H1 (cell line): ENCODE results near the gene MIF. TPM values are rescaled to one million over a fixed set of nuclear protein-coding genes. Genes with fewer than 3 reads are reported as not detected.

Experiments used
- CTCF ChIA-PET: fragments of 300-600 bp; sonication (Branson Sonifier 250); formaldehyde crosslinking; loops from one replicate; lab custom pipeline; 2021; ENCODE audit not compliant: partially characterized antibody; lab: Charles Lee
- POLR2A ChIA-PET: fragments of 300-600 bp; sonication (Branson Sonifier 250); formaldehyde crosslinking; loops from one replicate; lab custom pipeline; 2021; ENCODE audit warnings: inconsistent platforms; ENCODE audit not compliant: partially characterized antibody; lab: Charles Lee
- DNase-seq, 2 experiments: peaks; one replicate each; pipeline versions ENCODE4 v3.0.0 to v3.0.0-alpha.2; 2010 to 2022; ENCODE audit warnings: low spot score in 2 of 2, low read depth in 1 of 2, mixed read lengths in 1 of 2
- FAIRE-seq: peaks from 2 replicates; lab custom pipeline; 2011; peaks lifted over from hg19 to GRCh38; lab: Jason Lieb, UNC
- H2AFZ ChIP-seq: 2 replicates; pipeline ENCODE4 v1.8.1; 2012; ENCODE audit warnings: low read length, inconsistent platforms
- H2AK5ac ChIP-seq: 2 replicates; pipeline ENCODE4 v1.6.1; 2013; ENCODE audit warnings: low read depth, low read length
- H2BK120ac ChIP-seq: replicated peaks from 2 replicates; pipeline ENCODE3; 2013; ENCODE audit warnings: low read depth, low read length, inconsistent platforms
- H2BK12ac ChIP-seq: 2 replicates; pipeline ENCODE4 v1.6.1; 2013; ENCODE audit warnings: low read depth, low read length
- H2BK15ac ChIP-seq: 2 replicates; pipeline ENCODE4 v1.6.1; 2013; ENCODE audit warnings: low read length
- H2BK20ac ChIP-seq: 2 replicates; pipeline ENCODE4 v1.6.1; 2013; ENCODE audit warnings: low read length
- H2BK5ac ChIP-seq: 2 replicates; pipeline ENCODE4 v1.6.1; 2013; ENCODE audit warnings: low read depth, low read length
- H3K14ac ChIP-seq: 2 replicates; pipeline ENCODE4 v1.6.1; 2013; ENCODE audit warnings: inconsistent platforms; ENCODE audit not compliant: insufficient read length
- H3K18ac ChIP-seq: 2 replicates; pipeline ENCODE4 v1.6.1; 2013; ENCODE audit warnings: low read length; ENCODE audit errors: extremely low read depth
- H3K23ac ChIP-seq: 2 replicates; pipeline ENCODE4 v1.6.1; 2013; ENCODE audit warnings: inconsistent platforms; ENCODE audit not compliant: insufficient read length
- H3K23me2 ChIP-seq: 2 replicates; pipeline ENCODE4 v1.6.1; 2013; ENCODE audit warnings: low read depth, low read length
- H3K27ac ChIP-seq: 2 replicates; pipeline ENCODE4 v1.6.1; 2011; ENCODE audit warnings: low read depth, low read length, inconsistent platforms
- H3K27me3 ChIP-seq, 4 experiments: replicated peaks in 1 of 4; 1 replicate in 1 of 4; 2 replicates in 3 of 4; pipeline versions ENCODE4 v1.6.1 to v1.8.1; 2011 to 2013; ENCODE audit warnings: low read length in 3 of 4, mild to moderate bottlenecking in 3 of 4, inconsistent platforms in 2 of 4, mixed read lengths in 2 of 4, moderate library complexity in 1 of 4; ENCODE audit not compliant: control insufficient read depth in 3 of 4, insufficient read depth in 3 of 4; ENCODE audit errors: extremely low read depth in 1 of 4
- H3K36me3 ChIP-seq, 4 experiments: 2 replicates each; pipeline versions ENCODE4 v1.6.1 to v1.8.1; 2011 to 2013; ENCODE audit warnings: mild to moderate bottlenecking in 4 of 4, low read length in 3 of 4, moderate library complexity in 2 of 4, control low read depth in 1 of 4, inconsistent platforms in 1 of 4; ENCODE audit not compliant: insufficient read depth in 4 of 4, control insufficient read depth in 2 of 4
- H3K4ac ChIP-seq: replicated peaks from 2 replicates; pipeline ENCODE3; 2013; ENCODE audit warnings: low read length, low read depth, mixed read lengths, inconsistent platforms; ENCODE audit not compliant: insufficient read length
- H3K4me1 ChIP-seq, 4 experiments: replicated peaks in 1 of 4; 1 replicate in 1 of 4; 2 replicates in 3 of 4; pipeline versions ENCODE4 v1.6.1 to v1.8.1; 2011 to 2013; ENCODE audit warnings: low read length in 3 of 4, inconsistent platforms in 2 of 4, mixed read lengths in 1 of 4; ENCODE audit not compliant: insufficient read depth in 4 of 4, control insufficient read depth in 3 of 4
- H3K4me2 ChIP-seq, 2 experiments: 2 replicates each; pipeline versions ENCODE4 v1.6.1 to v1.8.1; 2011 to 2013; ENCODE audit warnings: low read depth in 2 of 2, low read length in 2 of 2, control low read depth in 1 of 2, inconsistent platforms in 1 of 2, mild to moderate bottlenecking in 1 of 2; ENCODE audit not compliant: insufficient read depth in 1 of 2
- H3K4me3 ChIP-seq, 4 experiments: fragments of 200-600, 300-600 bp in 1 of 4; sonication (generic), shearing (Covaris generic), sonication (Bioruptor Twin) in 1 of 4; 2 replicates each; pipeline versions ENCODE4 v1.5.1 to v1.8.1; 2011 to 2016; ENCODE audit warnings: low read length in 4 of 4, low read depth in 3 of 4, control low read depth in 2 of 4, inconsistent platforms in 2 of 4, mild to moderate bottlenecking in 2 of 4, mixed read lengths in 1 of 4, moderate library complexity in 1 of 4; ENCODE audit not compliant: insufficient read depth in 2 of 4; ENCODE audit errors: extremely low read depth in 1 of 4
- H3K56ac ChIP-seq: replicated peaks from 2 replicates; pipeline ENCODE3; 2013; ENCODE audit warnings: low read depth, mild to moderate bottlenecking, mixed read lengths, low read length, inconsistent platforms; ENCODE audit not compliant: insufficient read length
- H3K79me1 ChIP-seq: 2 replicates; pipeline ENCODE4 v1.6.1; 2013; ENCODE audit warnings: low read depth, low read length, control low read depth
- H3K79me2 ChIP-seq, 2 experiments: 2 replicates each; pipeline versions ENCODE4 v1.6.1 to v1.8.1; 2012 to 2013; ENCODE audit warnings: low read length in 2 of 2, mild to moderate bottlenecking in 2 of 2, inconsistent platforms in 1 of 2; ENCODE audit not compliant: insufficient read depth in 2 of 2, control insufficient read depth in 1 of 2
- H3K9ac ChIP-seq, 4 experiments: replicated peaks in 1 of 4; 1 replicate in 1 of 4; 2 replicates in 3 of 4; pipeline versions ENCODE4 v1.6.1 to v1.8.1; 2011 to 2013; ENCODE audit warnings: low read depth in 3 of 4, low read length in 3 of 4, control low read depth in 2 of 4, mild to moderate bottlenecking in 2 of 4, moderate library complexity in 2 of 4, inconsistent platforms in 1 of 4; ENCODE audit errors: extremely low read depth in 1 of 4
- H3K9me3 ChIP-seq, 2 experiments: 2 replicates each; pipeline versions ENCODE4 v1.6.1 to v1.8.1; 2012 to 2013; ENCODE audit warnings: mild to moderate bottlenecking in 2 of 2, moderate library complexity in 2 of 2, control low read depth in 1 of 2, inconsistent platforms in 1 of 2, low read depth in 1 of 2, low read length in 1 of 2, mixed read lengths in 1 of 2; ENCODE audit not compliant: insufficient read depth in 2 of 2
- H4K20me1 ChIP-seq, 2 experiments: replicated peaks in 1 of 2; 2 replicates each; pipeline versions ENCODE3 to v1.8.1; 2011 to 2013; ENCODE audit warnings: inconsistent platforms in 2 of 2, low read length in 2 of 2, mild to moderate bottlenecking in 1 of 2; ENCODE audit not compliant: insufficient read depth in 2 of 2, control insufficient read depth in 1 of 2
- H4K5ac ChIP-seq: 2 replicates; pipeline ENCODE4 v1.6.1; 2013; ENCODE audit warnings: low read length, low read depth, mixed read lengths, inconsistent platforms; ENCODE audit not compliant: insufficient read length
- H4K8ac ChIP-seq: 2 replicates; pipeline ENCODE4 v1.8.0; 2013; ENCODE audit warnings: mild to moderate bottlenecking, moderate library complexity, low read length, inconsistent platforms; ENCODE audit not compliant: insufficient read depth; ENCODE audit errors: extremely low read depth
- H4K91ac ChIP-seq: replicated peaks from 2 replicates; pipeline ENCODE3; 2013; ENCODE audit warnings: low read length, mixed read lengths, inconsistent platforms; ENCODE audit not compliant: insufficient read length
- EZH2 ChIP-seq: fragments of 200-600 bp; sonication (generic); IDR thresholded peaks from 2 replicates; pipeline ENCODE4 v1.7.1; 2012; ENCODE audit warnings: low read depth, mild to moderate bottlenecking, moderate library complexity, low read length, inconsistent platforms; ENCODE audit not compliant: severe bottlenecking
- JUN ChIP-seq: IDR thresholded peaks from 2 replicates; pipeline ENCODE4 v1.6.1; 2011; ENCODE audit warnings: low read depth, mild to moderate bottlenecking, improper control_type of control experiment, low read length
- POU5F1 ChIP-seq: IDR thresholded peaks from 2 replicates; pipeline ENCODE4 v1.6.1; 2011; ENCODE audit warnings: low read depth, mild to moderate bottlenecking, low read length, moderate library complexity
- WGBS, 2 experiments: shearing (Covaris generic) in 1 of 2; methylation state at CpG; one replicate each; pipeline versions ENCODE4 v1.1.6 to v1.1.7; 2013 to 2015; ENCODE audit warnings: low lambda C conversion rate in 2 of 2, mixed read lengths in 2 of 2, inconsistent platforms in 1 of 2, low coverage in 1 of 2, missing lambda C conversion rate in 1 of 2; ENCODE audit not compliant: insufficient replicate concordance in 2 of 2, insufficient coverage in 1 of 2, insufficient read length in 1 of 2; ENCODE audit errors: extremely low coverage in 1 of 2, missing lambda C conversion rate in 1 of 2; 5-methylcytosine and 5-hydroxymethylcytosine counted together
- polyA plus RNA-seq, 7 experiments: library from polyadenylated mRNA; depleted of rRNA in 3 of 7; stranded (reverse) in 5 of 7; unstranded in 2 of 7; fragments of >200 nt in 5 of 7; fragments of 200-250 nt in 2 of 7; gene quantifications; 1 replicate in 5 of 7; 2 replicates in 1 of 7; 4 replicates in 1 of 7; pipeline versions ENCODE4 v1.2.1 to v1.2.3, GENCODE V29; 2011 to 2013; ENCODE audit warnings: missing spikeins in 2 of 7, mixed read lengths in 2 of 7
- total RNA-seq: library from RNA; stranded (reverse); fragmentation: NEBNext Ultra II Directional; extraction: Animal tissue kit (Norgen Biotek cat#: 25700); gene quantifications from 2 replicates; pipeline ENCODE4 v1.2.1, GENCODE V29; 2021

The MIF gene
- total and polyA plus RNA-seq, 2 of the 8 experiments (the other 6 are each of a cell fraction or from before 2014, with no cell fraction given), result 1,082 to 1,870 TPM

DNA sequence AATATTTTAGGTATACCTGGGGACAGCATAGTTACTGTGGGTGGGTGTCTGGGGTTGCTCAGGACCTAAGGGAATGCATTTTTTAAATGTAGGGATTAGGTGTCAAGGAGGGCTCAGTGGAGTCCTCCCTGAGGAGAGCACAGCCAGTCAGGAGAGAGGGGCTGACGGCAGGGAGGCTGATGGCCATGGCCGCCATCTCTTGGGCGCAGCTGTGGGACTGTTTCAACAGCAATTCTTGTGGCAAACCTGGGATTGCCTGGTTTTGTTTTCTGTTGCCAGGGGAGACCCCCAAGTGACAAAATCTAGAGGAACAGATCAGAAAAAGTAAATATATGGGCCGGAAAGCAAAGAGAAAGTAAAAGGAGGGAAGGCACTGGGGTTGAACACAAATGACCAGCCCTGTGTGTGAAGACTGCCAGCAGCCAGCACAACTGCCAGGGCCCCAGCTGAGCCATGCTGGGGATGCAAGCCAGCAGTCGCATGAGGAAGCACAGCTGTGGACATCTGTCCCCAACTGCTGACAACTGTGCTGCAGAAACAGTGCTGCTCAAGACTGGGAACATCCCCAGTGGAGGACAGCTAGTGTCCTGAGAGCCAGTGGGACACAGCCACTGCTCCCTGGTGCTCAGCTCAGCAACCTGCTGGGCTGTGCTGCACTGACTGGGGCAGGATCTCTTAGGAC is 10.5 kb downstream of the MIF start:
- WGBS, 2 experiments, result 95% methylated on average over 5 of the region's 5 CpGs; no CpG with 5 or more reads in 1 of the 2 experiments
- H2BK20ac ChIP-seq, result no peak overlapping the region
- TF ChIP-seq POU5F1, result no peak
- TF ChIP-seq EZH2, result no peak
- no peak for TF ChIP-seq JUN

More for the DNA sequence above, 10.5 kb downstream of the MIF start:
- FAIRE-seq, result no peak
- Histone ChIP-seq H3K14ac (no peak overlapping the region), H3K36me3 (no peaks in the 10 kb centered on the region; a peak in 1 of 8 replicates), H3K4me2 (no peak overlapping the region), H3K79me1 (no peaks in the 10 kb centered on the region), H4K20me1 (no peaks in the 10 kb centered on the region), H3K4me1 (peaks cover 2 to 12% (median 8%) of the 10 kb centered on the region in 4 experiments), H2BK12ac (no peak overlapping the region), H3K79me2 (no peaks in the 10 kb centered on the region), H2BK5ac (no peak overlapping the region), H3K27ac (no peak overlapping the region), H4K8ac (no peak overlapping the region), H2AK5ac (0 out of 2 replicates have a peak overlapping the region, but pooled peaks have one; percentile 11), H3K18ac (no peak overlapping the region), H2BK15ac (no peak overlapping the region), H2AFZ (no peak overlapping the region), H3K23ac (no peak overlapping the region), H3K9me3 (peaks cover 2 to 5% of the 10 kb centered on the region in 2 experiments; a peak in 1 of 4 replicates), H3K56ac (no peak overlapping the region), H3K9ac (no peak overlapping the region), H3K23me2 (no peaks in the 10 kb centered on the region), H4K5ac (no peak overlapping the region), H3K4me3 (no peak overlapping the region), H2BK120ac (no peak overlapping the region), H4K91ac (no peak overlapping the region), H3K27me3 (peaks cover 0 to 3% (median under 1%) of the 10 kb centered on the region in 4 experiments; a peak in 3 of 7 replicates), H3K4ac (no peak overlapping the region)
- CTCF ChIA-PET, result interaction anchor here (1.2 to 3.3 kb wide), 2 partner anchors 11 to 15 kb away, joined by 5 to 19 read pairs; partner anchors contain the start of gene MIF
- POLR2A ChIA-PET, result interaction anchor here (0.7 to 4.1 kb wide), 5 partner anchors 8 to 48 kb away, joined by 3 to 23 read pairs (median 10); partner anchors contain the start of genes MIF and SLC2A11
- no peak for DNase-seq
